NCI-H2171 treated with DMSO at 0.1 percent for 48 hours (cell line): ENCODE data around the gene ATP8A1.
A peak's percentile ranks its signal among the peaks of the same experiment; 100 is the strongest.
"Not testable (repeated sequence)": the region's sequence is repeated elsewhere in the genome, so short reads cannot be mapped to it uniquely, and the experiment has no call there.

ENCODE experiments used
- DNase-seq: peaks from one replicate; lab custom pipeline; 2025; lab: John Stamatoyannopoulos, UW

The ATP8A1 gene

GRCh38 chr4:42467777-42468176, 189.1 kb downstream of the ATP8A1 start:
- not testable (repeated sequence) for DNase-seq

GRCh38 chr4:42466273-42466844, 190.5 kb downstream of the ATP8A1 start:
- no peak for DNase-seq

GRCh38 chr4:42464550-42465094, 192.3 kb downstream of the ATP8A1 start:
- no peak for DNase-seq

GRCh38 chr4:42461216-42461615, 195.7 kb downstream of the ATP8A1 start:
- DNase-seq = not testable (repeated sequence)

DNA sequence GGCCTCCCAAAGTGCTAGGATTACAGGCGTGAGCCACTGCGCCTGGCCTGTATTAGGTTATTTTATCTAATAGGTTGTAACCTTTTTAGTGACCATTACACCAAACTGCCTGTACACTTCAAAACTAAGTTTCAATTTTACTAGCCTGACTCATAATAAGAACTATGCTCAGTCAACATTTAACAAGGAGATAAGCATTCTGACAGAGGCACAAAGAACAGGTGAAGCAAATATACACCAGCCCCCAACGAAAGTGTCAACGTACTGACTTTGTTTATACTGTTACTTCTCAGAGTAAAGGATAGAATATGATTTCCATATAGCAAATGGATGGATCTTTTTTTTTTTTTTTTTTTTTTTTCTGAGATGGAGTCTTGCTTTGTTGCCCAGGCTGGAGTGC, 196.9 kb downstream of the ATP8A1 start:
- no peak for DNase-seq

DNA sequence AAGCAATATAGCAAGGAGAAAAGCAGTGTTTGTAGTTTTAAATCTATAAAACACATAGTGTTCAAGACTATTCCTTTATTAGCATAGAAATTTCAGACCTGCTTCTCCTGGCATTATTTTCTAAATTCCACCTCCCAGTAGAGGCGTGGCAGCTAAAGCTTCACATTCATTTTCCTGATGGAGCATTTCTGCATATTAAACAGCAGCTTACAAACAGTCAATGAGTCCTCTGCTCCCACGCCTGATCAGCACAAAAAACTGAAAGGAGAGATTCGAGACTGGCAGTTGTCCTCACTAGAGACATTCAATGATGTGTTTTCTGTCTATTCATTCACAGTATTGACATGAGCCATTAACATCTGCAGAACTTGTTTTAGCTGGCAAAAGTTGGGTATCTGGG, 198.2 kb downstream of the ATP8A1 start:
- no peak for DNase-seq

GRCh38 chr4:42454755-42455420, 202.0 kb downstream of the ATP8A1 start:
- DNase-seq = no peak

- no peak for DNase-seq
Measured at GRCh38 chr4:42453612-42454011, 203.3 kb downstream of the ATP8A1 start.

- no peak for DNase-seq
Measured at GRCh38 chr4:42452823-42453222, 204.1 kb downstream of the ATP8A1 start.

DNA sequence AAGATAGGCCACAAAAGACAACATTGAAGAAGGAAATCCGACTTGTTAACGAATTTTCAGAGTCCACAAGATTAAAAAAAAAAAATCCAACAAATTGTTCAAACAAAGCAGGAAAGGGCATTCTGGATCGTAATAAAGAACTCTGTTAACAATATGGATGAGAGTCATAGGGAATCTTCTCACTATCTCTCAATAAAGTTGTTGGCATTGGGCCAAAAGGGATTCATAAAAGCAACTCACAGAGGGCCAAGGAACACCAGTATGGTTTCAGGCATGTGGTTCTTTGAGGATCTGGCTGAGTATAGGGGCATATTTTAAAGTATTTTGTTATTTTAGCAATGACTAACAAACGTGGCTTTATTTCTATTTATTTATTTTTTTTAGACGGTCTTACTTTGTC, 210.1 kb downstream of the ATP8A1 start:
- DNase-seq = no peak

- DNase-seq = no peak
Measured at GRCh38 chr4:42445038-42445437, 211.9 kb downstream of the ATP8A1 start.

DNA sequence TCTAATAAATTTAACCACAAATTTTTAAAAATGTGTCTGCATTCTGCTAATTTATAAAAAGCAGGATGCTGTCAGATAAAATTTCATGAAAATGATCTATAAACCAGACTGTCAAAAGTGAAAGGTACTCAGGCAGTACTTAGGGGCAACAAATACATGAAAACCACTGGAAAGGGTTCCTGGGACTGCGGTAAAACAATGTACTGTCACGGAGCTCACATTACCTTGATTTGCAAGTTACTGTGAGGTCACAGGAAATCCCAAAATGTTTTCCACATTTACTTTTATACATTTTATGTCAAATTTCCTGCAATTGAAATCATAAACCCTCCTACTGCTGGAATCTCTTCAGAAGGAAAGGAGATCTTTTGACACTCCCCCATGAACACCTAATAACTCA, 214.3 kb downstream of the ATP8A1 start:
- DNase-seq = no peak

- no peak for DNase-seq
Measured at GRCh38 chr4:42440083-42440482, 216.8 kb downstream of the ATP8A1 start.

DNA sequence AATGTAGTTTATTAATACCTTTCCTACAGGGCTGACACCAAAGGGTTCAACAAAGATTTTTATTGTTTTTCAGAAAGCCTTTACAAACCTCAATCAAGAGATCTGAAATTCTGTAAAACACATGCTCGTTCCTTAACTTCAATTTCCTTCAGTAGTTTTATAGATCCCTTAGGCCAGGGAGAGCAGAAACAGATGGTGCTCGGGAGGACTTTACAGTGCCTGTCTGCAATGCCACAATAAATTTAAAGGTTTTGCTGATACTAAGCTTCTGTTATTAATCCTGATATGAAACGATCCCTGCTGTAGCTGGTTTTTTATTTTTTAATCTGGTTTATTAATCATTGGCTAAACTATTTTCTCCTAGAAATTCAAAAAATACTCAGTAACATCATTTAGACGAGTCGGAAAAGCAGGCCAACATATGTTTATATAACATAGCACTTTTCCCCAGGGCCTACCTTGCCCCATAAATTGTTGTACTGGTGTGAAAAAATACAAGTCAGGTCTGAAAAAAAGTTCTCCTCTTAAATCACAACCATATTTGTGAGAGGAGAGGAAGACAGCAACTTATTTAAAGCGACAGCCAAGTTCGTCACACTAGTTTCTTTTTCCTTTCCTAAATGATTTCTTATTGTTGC, 219.9 kb downstream of the ATP8A1 start:
- peak; percentile 7 for DNase-seq

GRCh38 chr4:42428036-42428435, 228.9 kb downstream of the ATP8A1 start:
- DNase-seq = no peak

- no peak for DNase-seq
Measured at GRCh38 chr4:42425146-42426065, 231.5 kb downstream of the ATP8A1 start.

GRCh38 chr4:42420140-42420539, 236.8 kb downstream of the ATP8A1 start:
- no peak for DNase-seq

DNA sequence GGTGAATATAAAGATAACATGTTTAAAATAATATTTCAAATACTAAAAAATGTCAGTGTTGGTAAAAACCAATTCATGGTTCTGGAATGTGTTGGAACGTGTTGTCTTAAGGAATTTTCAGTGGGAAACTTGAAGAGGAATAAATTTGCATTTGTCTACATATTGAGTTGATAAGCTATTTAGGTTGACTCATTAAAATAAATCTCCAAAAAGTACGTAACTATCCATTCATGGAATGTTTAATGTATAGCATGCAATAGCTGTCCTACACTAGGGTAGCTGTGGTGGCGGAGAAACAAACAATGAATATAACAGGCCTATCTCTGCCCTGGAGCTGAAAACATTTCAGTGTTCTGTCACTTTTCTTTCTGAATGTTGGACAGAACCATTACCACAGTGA, 239.4 kb downstream of the ATP8A1 start:
- DNase-seq = no peak

DNA sequence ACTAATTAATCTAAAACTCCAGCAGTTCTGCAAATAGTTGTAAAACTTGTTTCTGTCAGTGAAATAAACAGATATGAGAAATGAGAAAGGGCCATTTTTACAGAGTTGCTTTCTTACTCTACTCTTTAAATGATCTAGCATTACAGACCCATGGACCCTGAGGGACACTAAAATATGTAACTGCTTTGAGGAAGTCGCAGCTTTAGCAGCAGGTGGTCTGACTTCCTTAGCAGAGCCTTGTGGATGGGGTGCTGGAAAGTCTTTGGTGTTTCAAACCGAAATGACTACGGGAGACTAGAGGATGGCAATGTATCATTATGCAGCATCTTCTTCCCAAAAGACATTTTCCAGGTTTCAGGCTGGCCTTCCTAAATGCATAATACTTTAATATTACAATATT, 240.9 kb downstream of the ATP8A1 start:
- no peak for DNase-seq

DNA sequence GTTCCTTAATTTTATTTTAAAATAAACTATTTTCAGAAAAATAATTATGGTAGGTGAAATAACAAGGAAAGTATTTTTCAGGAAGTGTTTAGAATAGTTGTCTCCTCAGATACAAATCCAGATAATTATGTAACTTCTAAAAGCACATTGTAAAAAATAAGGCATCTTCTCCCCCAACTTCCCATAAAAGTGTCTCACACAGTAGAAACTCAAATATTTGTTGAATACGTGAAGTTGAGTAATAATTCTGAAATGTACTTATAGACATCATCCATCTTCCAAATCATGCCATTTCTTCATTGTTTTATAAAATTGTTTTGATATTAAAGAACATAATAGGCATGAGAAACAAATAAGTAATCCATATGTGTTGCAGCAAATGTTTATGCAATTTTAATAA, 241.6 kb downstream of the ATP8A1 start:
- DNase-seq = no peak

- DNase-seq = no peak
Measured at GRCh38 chr4:42412251-42412650, 244.7 kb downstream of the ATP8A1 start.

DNA sequence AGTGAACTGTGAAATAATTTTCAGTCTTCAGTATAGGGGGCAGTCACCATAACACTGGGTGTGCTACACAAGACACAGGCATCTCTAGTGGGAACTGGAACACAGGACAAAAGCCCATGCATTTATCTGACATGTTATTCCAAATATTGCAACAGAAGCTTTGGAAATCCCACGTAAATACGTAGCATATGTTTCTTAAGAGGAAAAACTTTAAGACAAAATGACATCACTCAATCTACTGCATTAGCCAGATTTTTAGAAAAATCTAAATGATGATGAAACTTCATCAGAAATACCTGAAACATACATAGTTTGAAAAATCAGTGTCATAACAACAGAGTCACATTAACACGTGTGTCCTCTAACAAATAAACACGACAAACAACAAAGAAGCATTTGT, 245.1 kb downstream of the ATP8A1 start:
- DNase-seq = no peak
